ENCODE measurements around the gene ACOT9.
"Not testable (repeated sequence)": the region's sequence is repeated elsewhere in the genome, so short reads cannot be mapped to it uniquely, and the experiment has no call there.

Gene ACOT9

GRCh38 chrX:23765449-23765848, 22.4 kb upstream of the ACOT9 start:
- DNase-seq, result no peak

GRCh38 chrX:23764188-23764984, 21.3 kb upstream of the ACOT9 start:
- DNase-seq, result no peak

- no peak for DNase-seq
Measured at GRCh38 chrX:23759821-23760220, 16.7 kb upstream of the ACOT9 start.

- peak; percentile 47 for DNase-seq
Measured at GRCh38 chrX:23756165-23756564, 13.1 kb upstream of the ACOT9 start.

GRCh38 chrX:23754664-23755063, 11.6 kb upstream of the ACOT9 start:
- no peak for DNase-seq

- no peak for DNase-seq
Measured at GRCh38 chrX:23752740-23753415, 9.8 kb upstream of the ACOT9 start.

- no peak for DNase-seq
Measured at GRCh38 chrX:23749576-23749975, 6.5 kb upstream of the ACOT9 start.

- no peak for DNase-seq
Measured at GRCh38 chrX:23749129-23749528, 6.1 kb upstream of the ACOT9 start.

GRCh38 chrX:23745786-23746185, 2.7 kb upstream of the ACOT9 start:
- DNase-seq, result no peak

- not testable (repeated sequence) for DNase-seq
Measured at GRCh38 chrX:23743623-23743971, 521 bp upstream of the ACOT9 start.

- no peak for DNase-seq
Measured at GRCh38 chrX:23742174-23742696, 841 bp downstream of the ACOT9 start.

- no peak for DNase-seq
Measured at GRCh38 chrX:23737413-23737812, 5.7 kb downstream of the ACOT9 start.

GRCh38 chrX:23736030-23736429, 7.0 kb downstream of the ACOT9 start:
- no peak for DNase-seq

GRCh38 chrX:23732704-23733103, 10.4 kb downstream of the ACOT9 start:
- DNase-seq, result no peak

GRCh38 chrX:23731951-23732350, 11.1 kb downstream of the ACOT9 start:
- no peak for DNase-seq

GRCh38 chrX:23729214-23729613, 13.9 kb downstream of the ACOT9 start:
- no peak for DNase-seq

GRCh38 chrX:23727206-23727605, 15.9 kb downstream of the ACOT9 start:
- no peak for DNase-seq

- no peak for DNase-seq
Measured at GRCh38 chrX:23726191-23726590, 16.9 kb downstream of the ACOT9 start.

- DNase-seq, result no peak
Measured at GRCh38 chrX:23720117-23720677, 22.9 kb downstream of the ACOT9 start.

GRCh38 chrX:23705235-23705634, 37.8 kb downstream of the ACOT9 start:
- no peak for DNase-seq

GRCh38 chrX:23704673-23705206, 38.3 kb downstream of the ACOT9 start:
- no peak for DNase-seq

GRCh38 chrX:23699636-23700194, 43.4 kb downstream of the ACOT9 start:
- DNase-seq, result no peak

- DNase-seq, result peak; percentile 33
Measured at GRCh38 chrX:23694606-23695005, 48.5 kb downstream of the ACOT9 start.
